Measurements from ENCODE around the gene CTNND2.

GRCh38 chr5:11863911-11864310, 40.3 kb downstream of the CTNND2 start:
- TF ChIP-seq RCOR1 (IDR thresholded peaks at IDR 0.05; ENCODE audit: low read length) (no peak), POLR2AphosphoS5 (IDR thresholded peaks at IDR 0.05; ENCODE audit: low read depth, low read length) (no peak), YY1 (IDR thresholded peaks at IDR 0.05; ENCODE audit: low read depth) (no peak), RAD21 (IDR thresholded peaks at IDR 0.05; ENCODE audit: low read length) (no peak), CTCF (IDR thresholded peaks at IDR 0.05) (no peak), EP300 (IDR thresholded peaks at IDR 0.05; ENCODE audit: borderline replicate concordance in 1 of 2, low read depth in 1 of 2, low read length in 1 of 2) (no peak), CHD2 (IDR thresholded peaks at IDR 0.05; ENCODE audit: low read length, partially characterized antibody) (no peak), SMC3 (IDR thresholded peaks at IDR 0.05; ENCODE audit: low read depth, low read length) (no peak), RXRA (IDR thresholded peaks at IDR 0.05; ENCODE audit: borderline replicate concordance, low read depth) (no peak), USF1 (IDR thresholded peaks at IDR 0.05; ENCODE audit: borderline replicate concordance, low read depth) (no peak), EZH2phosphoT487 (IDR thresholded peaks at IDR 0.05; ENCODE audit: borderline replicate concordance, low read depth) (no peak)
- TF ChIP-seq, protein P1, sequence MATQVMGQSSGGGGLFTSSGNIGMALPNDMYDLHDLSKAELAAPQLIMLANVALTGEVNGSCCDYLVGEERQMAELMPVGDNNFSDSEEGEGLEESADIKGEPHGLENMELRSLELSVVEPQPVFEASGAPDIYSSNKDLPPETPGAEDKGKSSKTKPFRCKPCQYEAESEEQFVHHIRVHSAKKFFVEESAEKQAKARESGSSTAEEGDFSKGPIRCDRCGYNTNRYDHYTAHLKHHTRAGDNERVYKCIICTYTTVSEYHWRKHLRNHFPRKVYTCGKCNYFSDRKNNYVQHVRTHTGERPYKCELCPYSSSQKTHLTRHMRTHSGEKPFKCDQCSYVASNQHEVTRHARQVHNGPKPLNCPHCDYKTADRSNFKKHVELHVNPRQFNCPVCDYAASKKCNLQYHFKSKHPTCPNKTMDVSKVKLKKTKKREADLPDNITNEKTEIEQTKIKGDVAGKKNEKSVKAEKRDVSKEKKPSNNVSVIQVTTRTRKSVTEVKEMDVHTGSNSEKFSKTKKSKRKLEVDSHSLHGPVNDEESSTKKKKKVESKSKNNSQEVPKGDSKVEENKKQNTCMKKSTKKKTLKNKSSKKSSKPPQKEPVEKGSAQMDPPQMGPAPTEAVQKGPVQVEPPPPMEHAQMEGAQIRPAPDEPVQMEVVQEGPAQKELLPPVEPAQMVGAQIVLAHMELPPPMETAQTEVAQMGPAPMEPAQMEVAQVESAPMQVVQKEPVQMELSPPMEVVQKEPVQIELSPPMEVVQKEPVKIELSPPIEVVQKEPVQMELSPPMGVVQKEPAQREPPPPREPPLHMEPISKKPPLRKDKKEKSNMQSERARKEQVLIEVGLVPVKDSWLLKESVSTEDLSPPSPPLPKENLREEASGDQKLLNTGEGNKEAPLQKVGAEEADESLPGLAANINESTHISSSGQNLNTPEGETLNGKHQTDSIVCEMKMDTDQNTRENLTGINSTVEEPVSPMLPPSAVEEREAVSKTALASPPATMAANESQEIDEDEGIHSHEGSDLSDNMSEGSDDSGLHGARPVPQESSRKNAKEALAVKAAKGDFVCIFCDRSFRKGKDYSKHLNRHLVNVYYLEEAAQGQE (IDR thresholded peaks at IDR 0.05; ENCODE audit: low read depth, low read length): no peak
- TF ChIP-seq, protein P2, sequence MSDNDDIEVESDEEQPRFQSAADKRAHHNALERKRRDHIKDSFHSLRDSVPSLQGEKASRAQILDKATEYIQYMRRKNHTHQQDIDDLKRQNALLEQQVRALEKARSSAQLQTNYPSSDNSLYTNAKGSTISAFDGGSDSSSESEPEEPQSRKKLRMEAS (IDR thresholded peaks at IDR 0.05; ENCODE audit: low read depth): no peak

All from SK-N-SH (cell line).